HepG2 (cell line): ENCODE results near the gene ERP44. TPM values are rescaled to one million over a fixed set of nuclear protein-coding genes. Genes with fewer than 3 reads are reported as not detected.

Experiments
- ATF1 ChIP-seq: IDR thresholded peaks from 2 replicates; pipeline ENCODE4 v1.6.1; 2016; ENCODE audit warnings: mild to moderate bottlenecking, control low read depth
- CAMTA2 ChIP-seq: sonication (generic); formaldehyde crosslinking; IDR thresholded peaks from 2 replicates; pipeline ENCODE4 v1.4.0; 2020; ENCODE audit warnings: mild to moderate bottlenecking, missing genetic modification reagents, borderline replicate concordance
- DRAP1 ChIP-seq: IDR thresholded peaks from 2 replicates; pipeline ENCODE4 v1.6.1; 2016; ENCODE audit warnings: missing genetic modification reagents, missing compliant biosample characterization
- ETV6 ChIP-seq: sonication (generic); formaldehyde crosslinking; conservative IDR thresholded peaks from 2 replicates; pipeline ENCODE4 v1.4.0; 2020; ENCODE audit warnings: missing genetic modification reagents
- GMEB2 ChIP-seq: IDR thresholded peaks from 2 replicates; pipeline ENCODE4 v1.6.1; 2016; ENCODE audit warnings: missing biosample characterization, missing genetic modification reagents, low read depth
- HINFP ChIP-seq: sonication (generic); formaldehyde crosslinking; IDR thresholded peaks from 2 replicates; pipeline ENCODE4 v1.4.0; 2020; ENCODE audit warnings: low read depth, mild to moderate bottlenecking, missing genetic modification reagents
- KLF11 ChIP-seq: IDR thresholded peaks from 2 replicates; pipeline ENCODE4 v1.6.1; 2016; ENCODE audit warnings: missing compliant biosample characterization
- MAZ ChIP-seq, 2 experiments: sonication (generic) in 1 of 2; formaldehyde crosslinking in 1 of 2; IDR thresholded peaks; 2 replicates each; pipeline versions ENCODE4 v1.5.0 to v1.6.1; 2012 to 2020; ENCODE audit warnings: low read depth in 2 of 2, mild to moderate bottlenecking in 2 of 2, borderline replicate concordance in 1 of 2, improper control_type of control experiment in 1 of 2, low read length in 1 of 2, missing genetic modification reagents in 1 of 2, moderate library complexity in 1 of 2
- MTF2 ChIP-seq: sonication (generic); formaldehyde crosslinking; IDR thresholded peaks from 2 replicates; pipeline ENCODE4 v1.5.0; 2020; ENCODE audit warnings: missing genetic modification reagents, borderline replicate concordance
- NFKBIZ ChIP-seq: IDR thresholded peaks from 2 replicates; pipeline ENCODE4 v1.6.1; 2018; ENCODE audit warnings: missing genetic modification reagents, missing compliant biosample characterization
- TBL1XR1 ChIP-seq: fragments of 150-350 bp; IDR thresholded peaks from 2 replicates; pipeline ENCODE4 v1.6.1; 2014; ENCODE audit warnings: borderline replicate concordance, low read length; ENCODE audit not compliant: partially characterized antibody
- ZBTB42 ChIP-seq: sonication (generic); formaldehyde crosslinking; IDR thresholded peaks from 2 replicates; pipeline ENCODE4 v1.5.0; 2020; ENCODE audit warnings: mild to moderate bottlenecking, missing genetic modification reagents
- ZFP91 ChIP-seq: sonication (generic); formaldehyde crosslinking; IDR thresholded peaks from 2 replicates; pipeline ENCODE4 v1.9.0; 2022; ENCODE audit warnings: missing genetic modification reagents, mild to moderate bottlenecking, borderline replicate concordance
- ZNF10 ChIP-seq: sonication (generic); formaldehyde crosslinking; IDR thresholded peaks from 2 replicates; pipeline ENCODE4 v1.4.0; 2020; ENCODE audit warnings: mild to moderate bottlenecking, low read depth, missing genetic modification reagents, borderline replicate concordance
- ZNF253 ChIP-seq: sonication (generic); formaldehyde crosslinking; IDR thresholded peaks from 2 replicates; pipeline ENCODE4 v1.8.0; 2022; ENCODE audit warnings: mild to moderate bottlenecking, missing genetic modification reagents, borderline replicate concordance
- ZNF280B ChIP-seq: sonication (generic); formaldehyde crosslinking; IDR thresholded peaks from 2 replicates; pipeline ENCODE4 v1.5.0; 2020; ENCODE audit warnings: missing genetic modification reagents, mild to moderate bottlenecking, borderline replicate concordance
- ZNF33B ChIP-seq: sonication (generic); formaldehyde crosslinking; IDR thresholded peaks from 2 replicates; pipeline ENCODE4 v1.5.1; 2020; ENCODE audit warnings: mild to moderate bottlenecking, missing genetic modification reagents
- ZNF552 ChIP-seq: sonication (generic); formaldehyde crosslinking; IDR thresholded peaks from 2 replicates; pipeline ENCODE4 v1.9.0; 2022; ENCODE audit warnings: missing genetic modification reagents, mild to moderate bottlenecking, borderline replicate concordance
- ZNF746 ChIP-seq: sonication (generic); formaldehyde crosslinking; IDR thresholded peaks from 2 replicates; pipeline ENCODE4 v1.8.0; 2022; ENCODE audit warnings: mild to moderate bottlenecking, missing genetic modification reagents
- ZNF773 ChIP-seq: sonication (generic); formaldehyde crosslinking; IDR thresholded peaks from 2 replicates; pipeline ENCODE4 v1.4.0; 2020; ENCODE audit warnings: missing genetic modification reagents, borderline replicate concordance
- ZNF776 ChIP-seq: sonication (generic); formaldehyde crosslinking; IDR thresholded peaks from 2 replicates; pipeline ENCODE4 v1.4.0; 2020; ENCODE audit warnings: mild to moderate bottlenecking, missing genetic modification reagents
- ZSCAN25 ChIP-seq: sonication (generic); formaldehyde crosslinking; IDR thresholded peaks from 2 replicates; pipeline ENCODE4 v1.8.0; 2022; ENCODE audit warnings: mild to moderate bottlenecking, missing genetic modification reagents
- polyA plus RNA-seq, 8 experiments: library from polyadenylated mRNA; depleted of rRNA in 3 of 8; stranded (reverse) in 7 of 8; unstranded in 1 of 8; fragments of >200 nt; fragmentation: Illumina TruSeq in 4 of 8; extraction: Trizol in 4 of 8; gene quantifications; 2 replicates each; pipeline versions ENCODE4 v1.2.1 to v1.2.3, GENCODE V29; 2011 to 2016; ENCODE audit warnings: low read depth in 4 of 8, missing spikeins in 1 of 8, mixed read lengths in 1 of 8; ENCODE audit not compliant: insufficient read depth in 1 of 8
- total RNA-seq, 5 experiments: library from RNA; depleted of rRNA; stranded (reverse); fragments of >200 nt; fragmentation: Illumina TruSeq; extraction: Trizol; gene quantifications; 2 replicates each; pipeline ENCODE4 v1.2.3, GENCODE V29; 2016; ENCODE audit warnings: low read depth in 1 of 5

The ERP44 gene
- total and polyA plus RNA-seq, 2 of the 13 experiments (the other 11 are each of a cell fraction or from before 2014, with no cell fraction given) = 8.9 to 13.8 TPM

- TF ChIP-seq MTF2 (CRISPR knock-in tag) (no peak), ATF1 (CRISPR knock-in tag) (peak; percentile 79), ZNF10 (no peak), ZBTB42 (CRISPR knock-in tag) (no peak), TBL1XR1 (no peak), ZSCAN25 (CRISPR knock-in tag) (no peak), NFKBIZ (CRISPR knock-in tag) (0 out of 2 replicates have a peak, but pooled peaks have one; percentile 37), ZNF776 (CRISPR knock-in tag) (peak; percentile 10; the same call in 1 of the 2 replicates), MAZ (IDR thresholded peaks at IDR 0.05; ENCODE audit: borderline replicate concordance, low read depth, low read length) (no peak), MAZ (CRISPR knock-in tag; IDR thresholded peaks at IDR 0.05; ENCODE audit: low read depth) (no peak; the same call in 1 of the 2 replicates), GMEB2 (CRISPR knock-in tag) (0 out of 2 replicates have a peak, but pooled peaks have one; percentile 41), ZFP91 (CRISPR knock-in tag) (peak; percentile 77), ETV6 (peak; percentile 35; the same call in 1 of the 2 replicates), DRAP1 (0 out of 2 replicates have a peak, but pooled peaks have one; percentile 46), ZNF280B (CRISPR knock-in tag) (no peak), ZNF33B (CRISPR knock-in tag) (no peak), KLF11 (CRISPR knock-in tag) (no peak), ZNF773 (CRISPR knock-in tag) (no peak), CAMTA2 (CRISPR knock-in tag) (0 out of 2 replicates have a peak, but pooled peaks have one; percentile 60), ZNF253 (CRISPR knock-in tag) (no peak), HINFP (CRISPR knock-in tag) (0 out of 2 replicates have a peak, but pooled peaks have one; percentile 28), ZNF552 (CRISPR knock-in tag) (no peak), ZNF746 (CRISPR knock-in tag) (no peak)
Observed at GRCh38 chr9:100098887-100099721, at the start of gene ERP44, which contains the start of gene INVS (continued).
